Kidney glomerular epithelial cell (primary cell): ENCODE data around the gene HSD17B2.

Experiments
- DNase-seq: peaks from one replicate; lab custom pipeline; 2025; lab: John Stamatoyannopoulos, UW

HSD17B2 gene

GRCh38 chr16:82050506-82050905 is 15.5 kb downstream of the HSD17B2 start:
- DNase-seq = no peak

DNA sequence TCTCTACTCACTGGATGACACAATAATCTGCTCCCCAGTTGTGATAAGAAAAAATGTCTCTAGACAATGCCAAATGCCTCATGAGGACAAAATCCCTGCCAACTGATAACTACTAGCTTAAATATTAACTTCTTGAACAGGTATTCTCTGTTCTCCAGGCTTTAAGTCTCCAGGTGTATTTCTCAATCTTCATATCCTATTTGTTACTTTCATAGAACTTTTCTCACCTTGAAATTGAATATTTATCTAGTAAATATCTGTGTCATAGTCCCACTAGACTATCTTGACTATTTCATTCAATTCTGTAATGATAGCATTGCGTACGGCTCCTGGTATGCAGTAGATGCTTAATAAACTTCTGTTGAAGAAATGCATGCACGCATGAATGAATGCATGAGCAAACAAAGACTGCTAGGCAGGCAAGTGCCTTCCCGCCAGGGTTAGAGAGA is 15.9 kb downstream of the HSD17B2 start:
- DNase-seq = no peak

DNA sequence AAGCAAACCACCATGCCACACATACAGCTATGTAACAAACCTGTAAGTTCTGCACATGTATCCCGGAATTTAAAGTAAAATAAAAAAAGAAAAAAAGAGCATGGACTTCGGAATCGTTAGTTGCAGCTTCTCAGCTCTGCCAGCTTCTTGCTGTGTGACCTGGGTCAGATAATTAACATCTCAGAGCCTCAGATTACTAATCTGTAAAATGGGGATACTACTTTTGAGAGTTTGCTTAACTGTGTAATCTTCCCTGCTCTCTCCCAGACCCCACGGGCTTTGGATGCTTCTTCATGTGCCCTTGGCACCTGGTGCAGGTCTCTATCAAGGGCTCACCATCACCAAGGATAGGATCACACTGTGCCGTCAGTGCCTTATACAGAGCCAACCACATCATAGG is 16.6 kb downstream of the HSD17B2 start:
- no peak for DNase-seq

- no peak for DNase-seq
Measured at GRCh38 chr16:82055117-82055516, 20.1 kb downstream of the HSD17B2 start.

- no peak for DNase-seq
Measured at GRCh38 chr16:82055728-82056549, 20.9 kb downstream of the HSD17B2 start.

GRCh38 chr16:82056550-82056896 is 21.5 kb downstream of the HSD17B2 start:
- no peak for DNase-seq

- no peak for DNase-seq
Measured at GRCh38 chr16:82059161-82059982, 24.3 kb downstream of the HSD17B2 start.

- DNase-seq = no peak
Measured at GRCh38 chr16:82059983-82060421, 24.9 kb downstream of the HSD17B2 start.

- no peak for DNase-seq
Measured at GRCh38 chr16:82061861-82062525, 26.9 kb downstream of the HSD17B2 start.

DNA sequence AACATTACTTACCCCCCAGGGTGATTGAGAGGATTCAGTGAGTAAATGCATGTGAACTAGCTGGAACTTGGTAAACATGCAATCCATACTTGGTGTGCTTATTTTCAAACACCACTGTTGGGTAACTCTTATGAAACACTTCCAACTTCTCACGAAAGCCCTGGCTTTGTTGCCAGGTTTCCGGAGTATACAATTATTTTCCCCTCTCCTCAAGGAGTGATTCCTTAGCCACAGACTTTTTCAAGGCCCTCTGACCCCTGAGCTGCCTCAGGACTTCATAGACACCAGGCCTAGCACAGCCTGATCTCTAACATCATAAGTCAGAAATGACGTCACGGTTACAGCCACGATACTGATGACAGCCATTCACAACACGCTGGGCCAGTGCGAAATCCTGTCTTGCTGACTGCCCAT is 27.6 kb downstream of the HSD17B2 start:
- DNase-seq = no peak

DNA sequence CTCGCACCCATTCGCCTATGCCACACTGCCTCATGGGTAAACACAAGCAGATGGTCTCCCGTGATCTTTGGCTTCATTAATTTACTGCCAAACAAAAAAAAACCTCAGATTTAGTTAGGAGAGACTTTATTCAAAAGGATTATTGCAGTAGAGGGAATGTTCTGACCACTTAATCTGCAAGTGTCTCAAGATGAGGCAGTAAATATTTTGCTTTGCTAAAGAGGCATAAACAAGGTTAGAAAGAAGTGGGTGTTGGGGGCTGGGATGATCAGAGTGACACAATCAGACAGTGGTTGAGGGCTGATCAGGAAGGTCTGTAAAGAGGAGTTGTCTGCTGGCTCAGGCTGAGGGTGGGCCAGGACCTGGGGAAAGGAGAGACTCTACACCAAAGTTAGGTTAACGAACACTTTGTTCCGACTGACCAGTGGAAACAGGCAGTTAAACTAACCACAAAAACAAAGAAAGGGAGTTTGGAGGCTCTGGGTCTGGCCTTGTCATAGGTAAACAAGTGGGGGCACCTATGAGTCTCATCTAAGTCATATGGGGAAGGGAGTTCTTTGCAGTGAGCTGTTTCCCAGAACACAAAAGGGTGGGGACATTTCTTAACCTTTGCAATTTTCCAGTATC is 28.5 kb downstream of the HSD17B2 start:
- no peak for DNase-seq

GRCh38 chr16:82067042-82067803 is 32.2 kb downstream of the HSD17B2 start:
- DNase-seq = no peak

DNA sequence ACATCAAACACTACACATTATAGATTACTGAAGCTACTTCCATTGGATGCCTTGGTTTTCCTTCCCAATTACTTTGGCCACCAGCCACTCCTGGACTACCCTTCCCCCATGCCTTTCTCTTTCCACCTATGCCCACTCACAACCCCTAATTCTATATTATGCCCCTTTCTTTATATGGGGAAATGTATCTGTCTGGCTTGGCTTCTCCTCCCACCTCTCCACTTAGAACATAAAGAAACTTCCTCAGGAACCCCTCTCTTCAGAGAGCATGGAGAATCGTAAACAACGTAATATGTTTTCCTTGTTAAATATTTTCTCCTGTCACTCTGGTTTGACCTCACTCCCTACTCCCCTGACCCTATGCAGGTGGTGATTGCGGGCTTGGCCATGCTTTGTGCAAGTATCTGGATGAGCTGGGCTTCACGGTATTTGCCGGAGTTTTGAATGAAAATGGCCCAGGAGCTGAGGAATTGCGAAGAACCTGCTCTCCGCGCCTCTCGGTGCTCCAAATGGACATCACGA is 32.8 kb downstream of the HSD17B2 start:
- DNase-seq = no peak

- peak; percentile 27 for DNase-seq
Measured at GRCh38 chr16:82070656-82071369, 35.8 kb downstream of the HSD17B2 start.

DNA sequence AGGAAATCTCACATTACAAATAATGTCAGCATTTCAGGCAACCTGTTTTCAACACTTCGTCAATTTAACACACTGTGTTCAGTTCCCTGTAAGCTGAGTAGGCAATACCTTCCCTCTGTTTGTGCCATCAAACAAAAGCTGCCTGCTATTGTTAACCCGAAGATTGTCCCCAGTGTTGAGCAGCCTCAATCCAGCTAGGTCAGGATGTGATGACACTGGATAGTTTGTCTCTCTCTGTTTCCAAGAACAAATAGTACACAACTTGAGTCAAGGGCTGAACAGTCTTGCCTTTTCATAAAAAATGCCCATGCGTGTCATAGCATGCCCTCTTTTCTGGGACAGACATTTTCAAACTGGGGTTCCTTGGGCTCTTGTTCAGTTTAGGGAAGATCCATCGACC is 36.4 kb downstream of the HSD17B2 start:
- no peak for DNase-seq

- DNase-seq = no peak
Measured at GRCh38 chr16:82072313-82072712, 37.3 kb downstream of the HSD17B2 start.

GRCh38 chr16:82074019-82074558 is 39.0 kb downstream of the HSD17B2 start:
- no peak for DNase-seq

DNA sequence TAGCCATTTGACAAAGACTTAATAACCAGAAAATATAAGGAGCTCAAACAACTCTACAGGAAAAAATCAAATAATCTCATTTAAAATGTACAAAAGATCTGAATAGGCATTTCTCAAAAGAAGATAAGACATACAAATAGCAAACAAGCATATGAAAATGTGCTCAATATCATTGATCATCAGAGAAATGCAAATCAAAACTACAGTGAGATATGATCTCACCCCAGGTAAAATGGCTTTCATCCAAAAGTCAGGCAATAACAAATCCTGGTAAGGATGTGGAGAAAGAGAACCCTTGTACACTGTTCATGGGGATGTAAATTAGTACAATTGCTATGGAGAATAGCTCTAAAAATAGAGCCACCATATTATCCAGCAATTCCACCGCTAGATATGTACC is 43.1 kb downstream of the HSD17B2 start:
- DNase-seq = no peak

GRCh38 chr16:82079892-82080291 is 44.8 kb downstream of the HSD17B2 start:
- DNase-seq = no peak

- no peak for DNase-seq
Measured at GRCh38 chr16:82081264-82081663, 46.2 kb downstream of the HSD17B2 start.
